Fibroblast of lung (primary cell): ENCODE data around the gene NEK7.

ENCODE experiments used
- EZH2 ChIP-seq: IDR thresholded peaks from 2 replicates; pipeline ENCODE4 v1.5.1; 2012; ENCODE audit warnings: low read length, control low read depth, mild to moderate bottlenecking; ENCODE audit errors: missing control alignments
- TF ChIP-seq, protein P1 (sequence below), 2 donors: IDR thresholded peaks in 1 of 2; conservative IDR thresholded peaks in 1 of 2; 1 replicate in 1 of 2; 2 replicates in 1 of 2; pipeline ENCODE4 v1.5.1; 2011 to 2012; ENCODE audit warnings: low read length in 2 of 2, control low read depth in 1 of 2, inconsistent platforms in 1 of 2, low read depth in 1 of 2, mild to moderate bottlenecking in 1 of 2

- TF ChIP-seq, protein P1, sequence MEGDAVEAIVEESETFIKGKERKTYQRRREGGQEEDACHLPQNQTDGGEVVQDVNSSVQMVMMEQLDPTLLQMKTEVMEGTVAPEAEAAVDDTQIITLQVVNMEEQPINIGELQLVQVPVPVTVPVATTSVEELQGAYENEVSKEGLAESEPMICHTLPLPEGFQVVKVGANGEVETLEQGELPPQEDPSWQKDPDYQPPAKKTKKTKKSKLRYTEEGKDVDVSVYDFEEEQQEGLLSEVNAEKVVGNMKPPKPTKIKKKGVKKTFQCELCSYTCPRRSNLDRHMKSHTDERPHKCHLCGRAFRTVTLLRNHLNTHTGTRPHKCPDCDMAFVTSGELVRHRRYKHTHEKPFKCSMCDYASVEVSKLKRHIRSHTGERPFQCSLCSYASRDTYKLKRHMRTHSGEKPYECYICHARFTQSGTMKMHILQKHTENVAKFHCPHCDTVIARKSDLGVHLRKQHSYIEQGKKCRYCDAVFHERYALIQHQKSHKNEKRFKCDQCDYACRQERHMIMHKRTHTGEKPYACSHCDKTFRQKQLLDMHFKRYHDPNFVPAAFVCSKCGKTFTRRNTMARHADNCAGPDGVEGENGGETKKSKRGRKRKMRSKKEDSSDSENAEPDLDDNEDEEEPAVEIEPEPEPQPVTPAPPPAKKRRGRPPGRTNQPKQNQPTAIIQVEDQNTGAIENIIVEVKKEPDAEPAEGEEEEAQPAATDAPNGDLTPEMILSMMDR (conservative IDR thresholded peaks at IDR 0.05 in 1 of 2, IDR thresholded peaks at IDR 0.05 in 1 of 2; ENCODE audit: low read depth in 1 of 2, low read length in 2 of 2): no peak
- no peak for TF ChIP-seq EZH2
These were observed 55.3 kb downstream of the NEK7 start for GRCh38 chr1:198212126-198212525.
